ENCODE measurements around the gene GALNT9. TPM values are rescaled to one million over a fixed set of nuclear protein-coding genes. Genes with fewer than 3 reads are reported as not detected.

Gene GALNT9
- total RNA-seq, 1 experiment from 2014 or later: 0.54 TPM

DNA sequence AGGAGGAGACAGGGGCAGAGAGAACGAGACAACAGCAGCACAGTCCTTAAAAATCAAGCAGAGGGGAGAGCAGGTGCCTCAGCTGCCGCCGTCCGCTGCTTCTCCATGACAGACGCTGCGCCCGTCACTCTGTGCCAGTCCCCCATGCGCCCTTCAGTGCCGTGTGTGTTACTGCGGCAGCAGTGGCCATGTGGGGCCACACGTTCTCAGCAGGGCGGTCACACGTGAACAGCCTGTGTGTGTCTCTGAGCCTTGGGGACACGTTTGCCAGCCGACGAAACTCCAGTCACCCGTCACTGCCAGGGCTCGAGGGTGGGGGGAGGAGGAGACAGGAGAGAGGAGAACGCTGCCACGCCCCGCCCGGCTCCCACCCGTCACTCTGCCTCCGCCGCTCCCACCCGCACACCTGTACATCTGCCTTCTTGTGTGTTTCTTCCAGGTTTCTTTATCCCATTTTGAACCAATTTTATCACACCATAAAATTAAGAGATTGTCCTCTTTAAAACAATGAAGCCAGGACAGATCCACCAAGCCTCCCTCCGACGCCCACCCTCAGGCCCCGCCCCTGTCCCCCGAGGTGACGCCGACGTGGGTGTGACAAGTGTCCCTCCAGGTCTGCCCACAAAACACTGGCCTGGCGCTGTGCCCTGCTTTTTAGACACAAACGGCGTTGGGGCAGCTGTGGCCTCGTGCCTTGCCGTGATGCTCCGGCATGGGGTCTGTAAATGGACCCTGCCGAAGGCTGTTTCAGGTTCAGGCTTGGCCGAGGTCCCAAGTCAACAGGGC is 58.2 kb downstream of the GALNT9 start:
- Mint-ChIP-seq H3K4me3 (ENCODE audit: low read depth, unreplicated experiment) (no peak overlapping the region), H3K4me1 (ENCODE audit: low read depth, unreplicated experiment) (peaks cover 14% of the 10 kb centered on the region), H3K9me3 (ENCODE audit: low read depth, unreplicated experiment) (no peaks in the 10 kb centered on the region), H3K27ac (ENCODE audit: unreplicated experiment) (no peak overlapping the region), H3K36me3 (ENCODE audit: insufficient read depth, unreplicated experiment) (no peaks in the 10 kb centered on the region), H3K27me3 (ENCODE audit: unreplicated experiment) (peaks cover 62% of the 10 kb centered on the region)
- BruUV-seq (replicated peaks): no TSS peak
- TF ChIP-seq, protein P1, sequence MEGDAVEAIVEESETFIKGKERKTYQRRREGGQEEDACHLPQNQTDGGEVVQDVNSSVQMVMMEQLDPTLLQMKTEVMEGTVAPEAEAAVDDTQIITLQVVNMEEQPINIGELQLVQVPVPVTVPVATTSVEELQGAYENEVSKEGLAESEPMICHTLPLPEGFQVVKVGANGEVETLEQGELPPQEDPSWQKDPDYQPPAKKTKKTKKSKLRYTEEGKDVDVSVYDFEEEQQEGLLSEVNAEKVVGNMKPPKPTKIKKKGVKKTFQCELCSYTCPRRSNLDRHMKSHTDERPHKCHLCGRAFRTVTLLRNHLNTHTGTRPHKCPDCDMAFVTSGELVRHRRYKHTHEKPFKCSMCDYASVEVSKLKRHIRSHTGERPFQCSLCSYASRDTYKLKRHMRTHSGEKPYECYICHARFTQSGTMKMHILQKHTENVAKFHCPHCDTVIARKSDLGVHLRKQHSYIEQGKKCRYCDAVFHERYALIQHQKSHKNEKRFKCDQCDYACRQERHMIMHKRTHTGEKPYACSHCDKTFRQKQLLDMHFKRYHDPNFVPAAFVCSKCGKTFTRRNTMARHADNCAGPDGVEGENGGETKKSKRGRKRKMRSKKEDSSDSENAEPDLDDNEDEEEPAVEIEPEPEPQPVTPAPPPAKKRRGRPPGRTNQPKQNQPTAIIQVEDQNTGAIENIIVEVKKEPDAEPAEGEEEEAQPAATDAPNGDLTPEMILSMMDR (IDR thresholded peaks at IDR 0.05; ENCODE audit: unreplicated experiment): no peak
- intact Hi-C loops (cut with micrococcal nuclease; ENCODE audit: unreplicated experiment): no loop called here
- CTCF ChIA-PET: no interaction called here
- no peak for DNase-seq

DNA sequence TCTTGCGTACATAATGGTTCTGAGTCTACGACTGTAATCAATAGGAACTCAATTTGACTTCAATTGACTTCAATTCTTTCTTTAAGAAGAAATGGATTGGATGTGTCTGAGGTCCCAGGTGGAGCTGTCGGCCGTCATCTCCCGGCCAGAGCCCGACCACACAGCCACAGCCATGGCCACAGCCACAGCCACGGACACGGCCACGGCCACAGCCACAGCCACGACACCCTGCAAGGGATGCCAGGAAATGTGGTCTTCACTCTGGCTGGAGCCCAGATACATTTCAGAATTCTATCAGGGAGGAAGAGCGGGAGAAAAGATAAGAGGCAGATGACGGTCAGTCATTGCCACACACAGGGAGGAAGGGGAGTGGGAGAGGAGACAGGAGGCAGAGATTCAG is 58.9 kb downstream of the GALNT9 start:
- H3K27me3 Mint-ChIP-seq (ENCODE audit: unreplicated experiment): peaks cover 56% of the 10 kb centered on the region
- CTCF ChIA-PET: interaction anchor here (0.5 to 0.7 kb wide), 2 partner anchors 9 to 84 kb away, joined by 3 read pairs; no protein-coding TSS in a partner anchor
- no peaks in the 10 kb centered on the region for H3K36me3 Mint-ChIP-seq (ENCODE audit: insufficient read depth, unreplicated experiment)
- DNase-seq: no peak
- H3K4me1 Mint-ChIP-seq (ENCODE audit: low read depth, unreplicated experiment): peaks cover 14% of the 10 kb centered on the region
- H3K27ac Mint-ChIP-seq (ENCODE audit: unreplicated experiment): no peak overlapping the region
- no peak overlapping the region for H3K4me3 Mint-ChIP-seq (ENCODE audit: low read depth, unreplicated experiment)
- intact Hi-C loops (cut with micrococcal nuclease; ENCODE audit: unreplicated experiment): no loop called here
- TF ChIP-seq, protein P1 (IDR thresholded peaks at IDR 0.05; ENCODE audit: unreplicated experiment): no peak
- no peaks in the 10 kb centered on the region for H3K9me3 Mint-ChIP-seq (ENCODE audit: low read depth, unreplicated experiment)
- no TSS peak for BruUV-seq (replicated peaks)

DNA sequence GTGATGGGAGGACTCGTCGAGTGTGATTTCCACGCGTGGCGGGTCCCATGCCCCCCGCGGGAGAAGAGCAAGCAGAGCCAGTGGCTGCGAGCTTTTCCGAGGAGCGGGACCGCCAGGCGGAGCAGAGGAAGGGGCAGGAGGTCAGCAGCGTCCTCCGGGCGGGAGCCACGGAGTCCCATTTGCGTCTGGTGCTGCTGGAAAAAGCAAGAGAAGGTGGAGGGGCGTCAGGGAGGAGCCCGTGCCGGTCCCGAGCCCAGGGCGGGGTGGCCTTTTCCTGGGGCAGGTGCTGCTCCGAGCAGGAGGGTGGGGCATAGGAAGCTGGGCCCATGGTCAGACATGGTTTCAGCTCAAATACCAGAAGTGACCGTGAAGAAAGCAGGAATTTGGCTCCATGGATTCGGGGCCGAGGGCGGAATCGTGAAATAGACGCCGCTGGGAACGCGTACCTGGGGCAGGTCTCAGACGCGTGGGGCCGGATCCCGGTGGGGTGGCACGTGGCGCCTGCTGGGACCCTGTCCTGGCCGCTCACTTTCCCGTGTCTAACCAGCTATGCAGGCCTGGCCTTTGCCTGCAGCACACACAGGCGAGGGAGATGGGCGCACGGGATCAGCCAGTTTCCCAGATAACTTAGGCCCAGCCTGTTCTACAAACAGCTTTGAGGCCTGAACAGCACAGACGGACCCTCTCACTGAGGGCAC is 60.0 kb downstream of the GALNT9 start:
- TF ChIP-seq, protein P1 (IDR thresholded peaks at IDR 0.05; ENCODE audit: unreplicated experiment): no peak
- DNase-seq: no peak
- H3K4me3 Mint-ChIP-seq (ENCODE audit: low read depth, unreplicated experiment): no peak overlapping the region
- intact Hi-C loops (cut with micrococcal nuclease; ENCODE audit: unreplicated experiment): no loop called here
- H3K4me1 Mint-ChIP-seq (ENCODE audit: low read depth, unreplicated experiment): peaks cover 7% of the 10 kb centered on the region
- no TSS peak for BruUV-seq (replicated peaks)
- peaks cover 45% of the 10 kb centered on the region for H3K27me3 Mint-ChIP-seq (ENCODE audit: unreplicated experiment)
- H3K27ac Mint-ChIP-seq (ENCODE audit: unreplicated experiment): no peak overlapping the region
- H3K36me3 Mint-ChIP-seq (ENCODE audit: insufficient read depth, unreplicated experiment): no peaks in the 10 kb centered on the region
- CTCF ChIA-PET: interaction anchor here (1.0 kb wide), 1 partner anchor 360 kb away, joined by 4 read pairs; no protein-coding TSS in a partner anchor
- no peaks in the 10 kb centered on the region for H3K9me3 Mint-ChIP-seq (ENCODE audit: low read depth, unreplicated experiment)

DNA sequence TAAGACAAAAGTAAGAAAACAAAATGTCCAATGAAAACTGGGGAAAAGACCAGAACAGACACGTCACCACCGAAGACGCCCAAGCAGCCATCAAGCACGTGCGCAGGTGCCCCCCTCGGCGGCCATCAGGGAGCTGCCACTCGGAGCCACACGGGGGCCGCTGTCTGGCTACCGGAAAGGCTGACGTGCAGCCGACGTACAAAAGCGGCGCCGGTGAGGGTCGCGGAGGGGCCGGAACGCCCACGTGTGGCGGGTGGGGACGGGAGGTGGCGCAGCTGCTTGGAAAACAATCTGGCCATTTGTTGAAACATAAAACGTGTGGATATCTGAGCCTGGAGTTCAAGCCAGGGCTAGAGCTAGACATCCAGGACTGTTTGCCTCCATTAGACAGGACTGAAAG is 60.7 kb downstream of the GALNT9 start:
- H3K9me3 Mint-ChIP-seq (ENCODE audit: low read depth, unreplicated experiment): no peaks in the 10 kb centered on the region
- BruUV-seq (replicated peaks): no TSS peak
- DNase-seq: no peak
- H3K27ac Mint-ChIP-seq (ENCODE audit: unreplicated experiment): no peak overlapping the region
- H3K36me3 Mint-ChIP-seq (ENCODE audit: insufficient read depth, unreplicated experiment): no peaks in the 10 kb centered on the region
- peaks cover 39% of the 10 kb centered on the region for H3K27me3 Mint-ChIP-seq (ENCODE audit: unreplicated experiment)
- intact Hi-C loops (cut with micrococcal nuclease; ENCODE audit: unreplicated experiment): no loop called here
- CTCF ChIA-PET: no interaction called here
- H3K4me1 Mint-ChIP-seq (ENCODE audit: low read depth, unreplicated experiment): peaks cover 7% of the 10 kb centered on the region
- TF ChIP-seq, protein P1 (IDR thresholded peaks at IDR 0.05; ENCODE audit: unreplicated experiment): no peak
- no peak overlapping the region for H3K4me3 Mint-ChIP-seq (ENCODE audit: low read depth, unreplicated experiment)

Measured in Calu3 (cell line).